HepG2 (cell line): Measurements from ENCODE around the gene ADGRV1. TPM values are rescaled to one million over a fixed set of nuclear protein-coding genes. Genes with fewer than 3 reads are reported as not detected.
A peak's percentile ranks its signal among the peaks of the same experiment; 100 is the strongest.

Experiments
- ARNT2 ChIP-seq: sonication (generic); formaldehyde crosslinking; IDR thresholded peaks from 2 replicates; pipeline ENCODE4 v1.8.0; 2022; ENCODE audit warnings: mild to moderate bottlenecking, low read depth, missing genetic modification reagents, moderate library complexity
- BRCA1 ChIP-seq: sonication (generic); formaldehyde crosslinking; IDR thresholded peaks from 2 replicates; pipeline ENCODE4 v1.4.0; 2020; ENCODE audit warnings: missing genetic modification reagents
- FOSL2 ChIP-seq: sonication (generic); formaldehyde crosslinking; IDR thresholded peaks from 2 replicates; pipeline ENCODE4 v1.4.0; 2020; ENCODE audit warnings: missing genetic modification reagents
- FOXK1 ChIP-seq: sonication (generic); formaldehyde crosslinking; IDR thresholded peaks from 2 replicates; pipeline ENCODE4 v1.4.0; 2020; ENCODE audit warnings: low read depth, missing genetic modification reagents, borderline replicate concordance
- FOXO1 ChIP-seq: sonication (generic); formaldehyde crosslinking; IDR thresholded peaks from 2 replicates; pipeline ENCODE4 v1.4.0; 2020; ENCODE audit warnings: missing genetic modification reagents
- FOXP1 ChIP-seq, 2 experiments: fragments of 450-650 bp in 1 of 2; IDR thresholded peaks; 2 replicates each; pipeline ENCODE4 v1.6.1; 2017 to 2018; ENCODE audit warnings: antibody characterized with exemption in 1 of 2
- IRF2 ChIP-seq: IDR thresholded peaks from 2 replicates; pipeline ENCODE4 v1.6.1; 2018; ENCODE audit warnings: missing genetic modification reagents, missing compliant biosample characterization
- JUND ChIP-seq: sonication (generic); formaldehyde crosslinking; IDR thresholded peaks from 2 replicates; pipeline ENCODE4 v1.8.0; 2022; ENCODE audit warnings: mild to moderate bottlenecking, missing genetic modification reagents
- KMT2B ChIP-seq: IDR thresholded peaks from 2 replicates; pipeline ENCODE4 v1.6.1; 2016; ENCODE audit warnings: missing genetic modification reagents, missing compliant biosample characterization
- MED1 ChIP-seq: sonication (generic); formaldehyde crosslinking; IDR thresholded peaks from 2 replicates; pipeline ENCODE4 v1.4.0; 2020; ENCODE audit warnings: missing genetic modification reagents
- MLXIP ChIP-seq: sonication (generic); formaldehyde crosslinking; IDR thresholded peaks from 2 replicates; pipeline ENCODE4 v1.9.0; 2021; ENCODE audit warnings: missing genetic modification reagents, borderline replicate concordance
- NCOR1 ChIP-seq: fragments of 200-600 bp; sonication (generic); IDR thresholded peaks from 2 replicates; pipeline ENCODE4 v1.7.0; 2017; ENCODE audit warnings: antibody characterized with exemption, low read length, borderline replicate concordance
- NFKBIZ ChIP-seq: IDR thresholded peaks from 2 replicates; pipeline ENCODE4 v1.6.1; 2018; ENCODE audit warnings: missing genetic modification reagents, missing compliant biosample characterization
- RAD21 ChIP-seq: fragments of 450-650 bp; formaldehyde crosslinking; IDR thresholded peaks from 2 replicates; pipeline ENCODE4 v1.5.0; 2020; ENCODE audit warnings: mild to moderate bottlenecking
- SKIL ChIP-seq: sonication (generic); formaldehyde crosslinking; IDR thresholded peaks from 2 replicates; pipeline ENCODE4 v1.8.0; 2022; ENCODE audit warnings: missing genetic modification reagents, mild to moderate bottlenecking, moderate library complexity, borderline replicate concordance
- SOX13 ChIP-seq, 3 experiments: fragments of 450-650 bp in 1 of 3; sonication (generic) in 1 of 3; formaldehyde crosslinking in 1 of 3; IDR thresholded peaks in 2 of 3; conservative IDR thresholded peaks in 1 of 3; 2 replicates each; pipeline versions ENCODE4 v1.5.0 to v1.6.1; 2016 to 2020; ENCODE audit warnings: antibody characterized with exemption in 1 of 3, mild to moderate bottlenecking in 1 of 3, missing compliant biosample characterization in 1 of 3, missing genetic modification reagents in 1 of 3, moderate library complexity in 1 of 3
- SOX5 ChIP-seq: IDR thresholded peaks from 2 replicates; pipeline ENCODE4 v1.6.1; 2016; ENCODE audit warnings: borderline replicate concordance
- THAP11 ChIP-seq: IDR thresholded peaks from 2 replicates; pipeline ENCODE4 v1.6.1; 2016; ENCODE audit warnings: missing biosample characterization, missing genetic modification reagents
- ZNF275 ChIP-seq: sonication (generic); formaldehyde crosslinking; IDR thresholded peaks from 2 replicates; pipeline ENCODE4 v1.8.0; 2022; ENCODE audit warnings: missing genetic modification reagents, mild to moderate bottlenecking, inconsistent platforms, borderline replicate concordance
- ZNF331 ChIP-seq: sonication (generic); formaldehyde crosslinking; IDR thresholded peaks from 2 replicates; pipeline ENCODE4 v1.4.0; 2020; ENCODE audit warnings: missing genetic modification reagents
- ZNF557 ChIP-seq: sonication (generic); formaldehyde crosslinking; IDR thresholded peaks from 2 replicates; pipeline ENCODE4 v1.4.0; 2020; ENCODE audit warnings: missing genetic modification reagents
- ZNF724P ChIP-seq: sonication (generic); formaldehyde crosslinking; IDR thresholded peaks from 2 replicates; pipeline ENCODE4 v1.8.0; 2022; ENCODE audit warnings: missing genetic modification reagents, borderline replicate concordance
- ZNF740 ChIP-seq: sonication (generic); formaldehyde crosslinking; IDR thresholded peaks from 2 replicates; pipeline ENCODE4 v1.4.0; 2020; ENCODE audit warnings: missing genetic modification reagents
- ZNF878 ChIP-seq: sonication (generic); formaldehyde crosslinking; IDR thresholded peaks from 2 replicates; pipeline ENCODE4 v1.8.1; 2023; ENCODE audit warnings: mild to moderate bottlenecking, missing genetic modification reagents, moderate library complexity
- polyA plus RNA-seq, 8 experiments: library from polyadenylated mRNA; depleted of rRNA in 3 of 8; stranded (reverse) in 7 of 8; unstranded in 1 of 8; fragments of >200 nt; fragmentation: Illumina TruSeq in 4 of 8; extraction: Trizol in 4 of 8; gene quantifications; 2 replicates each; pipeline versions ENCODE4 v1.2.1 to v1.2.3, GENCODE V29; 2011 to 2016; ENCODE audit warnings: low read depth in 4 of 8, missing spikeins in 1 of 8, mixed read lengths in 1 of 8; ENCODE audit not compliant: insufficient read depth in 1 of 8
- total RNA-seq, 5 experiments: library from RNA; depleted of rRNA; stranded (reverse); fragments of >200 nt; fragmentation: Illumina TruSeq; extraction: Trizol; gene quantifications; 2 replicates each; pipeline ENCODE4 v1.2.3, GENCODE V29; 2016; ENCODE audit warnings: low read depth in 1 of 5

Gene ADGRV1
- total and polyA plus RNA-seq, 2 of the 13 experiments (the other 11 are each of a cell fraction or from before 2014, with no cell fraction given) = 1.7 to 3.9 TPM

GRCh38 chr5:90911169-90911568 lies 352.6 kb downstream of the ADGRV1 start (continued):
- peak; percentile 46; the same call in 1 of the 2 replicates for TF ChIP-seq SKIL (CRISPR knock-in tag)
- TF ChIP-seq MLXIP (CRISPR knock-in tag) = 0 out of 2 replicates have a peak, but pooled peaks have one; percentile 61
- TF ChIP-seq SOX5 (CRISPR knock-in tag) = peak; percentile 99
- peak; percentile 90 for TF ChIP-seq MED1
- TF ChIP-seq IRF2 (CRISPR knock-in tag) = peak; percentile 68; the same call in 1 of the 2 replicates
- TF ChIP-seq FOXO1 (CRISPR knock-in tag) = peak; percentile 72; the same call in 1 of the 2 replicates
- TF ChIP-seq FOSL2 = peak; percentile 38; the same call in 1 of the 2 replicates
- TF ChIP-seq ZNF331 (CRISPR knock-in tag) = peak; percentile 44; the same call in 1 of the 2 replicates
- TF ChIP-seq FOXK1 = peak; percentile 75; the same call in 1 of the 2 replicates
- no peak for TF ChIP-seq ZNF275 (CRISPR knock-in tag)
- TF ChIP-seq FOXP1 (IDR thresholded peaks at IDR 0.05) = peak; percentile 59; the same call in 1 of the 2 replicates
- peak; percentile 92 for TF ChIP-seq FOXP1 (CRISPR knock-in tag; IDR thresholded peaks at IDR 0.05)
- TF ChIP-seq ZNF557 (CRISPR knock-in tag) = no peak
- TF ChIP-seq ZNF724P (CRISPR knock-in tag) = no peak
- peak; percentile 89 for TF ChIP-seq SOX13 (IDR thresholded peaks at IDR 0.05)
- TF ChIP-seq SOX13 (CRISPR knock-in tag; conservative IDR thresholded peaks at IDR 0.05 in 1 of 2, IDR thresholded peaks at IDR 0.05 in 1 of 2) = peak in 1 of 2 experiments; percentile 99; a peak in 2 of 4 replicates
- TF ChIP-seq ARNT2 = no peak
- TF ChIP-seq KMT2B = 0 out of 2 replicates have a peak, but pooled peaks have one; percentile 29
- no peak for TF ChIP-seq RAD21 (CRISPR knock-in tag)
- no peak for TF ChIP-seq JUND (CRISPR knock-in tag)
- peak; percentile 23; the same call in 1 of the 2 replicates for TF ChIP-seq ZNF878 (CRISPR knock-in tag)
- no peak for TF ChIP-seq BRCA1
- TF ChIP-seq THAP11 (CRISPR knock-in tag) = peak; percentile 59
- TF ChIP-seq ZNF740 (CRISPR knock-in tag) = no peak
- peak; percentile 42; the same call in 1 of the 2 replicates for TF ChIP-seq NCOR1
- TF ChIP-seq NFKBIZ (CRISPR knock-in tag) = 0 out of 2 replicates have a peak, but pooled peaks have one; percentile 43
